GM12874 (cell line): ENCODE data around the gene S1PR1.

Source experiments
- CTCF ChIP-seq: IDR thresholded peaks from 2 replicates; pipeline ENCODE4 v1.5.1; 2011; ENCODE audit warnings: low read depth, mild to moderate bottlenecking, control low read depth, low read length, moderate library complexity; ENCODE audit not compliant: insufficient read depth

The S1PR1 gene

GRCh38 chr1:101265684-101266083, 28.9 kb downstream of the S1PR1 start:
- TF ChIP-seq CTCF, result no peak

GRCh38 chr1:101267082-101267481, 30.3 kb downstream of the S1PR1 start:
- no peak for TF ChIP-seq CTCF

- no peak for TF ChIP-seq CTCF
These were observed 32.1 kb downstream of the S1PR1 start for GRCh38 chr1:101268893-101269292.

GRCh38 chr1:101275672-101276071, 38.9 kb downstream of the S1PR1 start:
- TF ChIP-seq CTCF, result no peak

GRCh38 chr1:101276818-101277217, 40.0 kb downstream of the S1PR1 start:
- no peak for TF ChIP-seq CTCF

- no peak for TF ChIP-seq CTCF
These were observed 41.4 kb downstream of the S1PR1 start for GRCh38 chr1:101278238-101278637.

- no peak for TF ChIP-seq CTCF
These were observed 42.0 kb downstream of the S1PR1 start for GRCh38 chr1:101278845-101279244.
